DOHH2 (cell line): Measurements from ENCODE around the gene TTBK2.

Source experiments
- CTCF ChIP-seq: fragments of 200-600 bp; sonication (generic); IDR thresholded peaks from one replicate; pipeline ENCODE4 v1.5.1; 2014; ENCODE audit warnings: antibody characterized with exemption, mild to moderate bottlenecking, low read depth, low read length; ENCODE audit not compliant: poor library complexity, severe bottlenecking
- EZH2phosphoT487 ChIP-seq: fragments of 200-600 bp; sonication (generic); IDR thresholded peaks from 2 replicates; pipeline ENCODE4 v1.6.1; 2017; ENCODE audit warnings: borderline replicate concordance, mild to moderate bottlenecking, antibody characterized with exemption, low read length, moderate library complexity, mixed read lengths

- TF ChIP-seq EZH2phosphoT487 (no peak), CTCF (no peak)
Observed at GRCh38 chr15:42937143-42937542, 16.6 kb upstream of the TTBK2 start.
